ENCODE measurements around the gene NID1. TPM values are rescaled to one million over a fixed set of nuclear protein-coding genes. Genes with fewer than 3 reads are reported as not detected.
"Not testable (repeated sequence)": the region's sequence is repeated elsewhere in the genome, so short reads cannot be mapped to it uniquely, and the experiment has no call there.

NID1 gene
- total and polyA plus RNA-seq, 8 donors: 3.6 to 28.2 (median 8.7) TPM

DNA sequence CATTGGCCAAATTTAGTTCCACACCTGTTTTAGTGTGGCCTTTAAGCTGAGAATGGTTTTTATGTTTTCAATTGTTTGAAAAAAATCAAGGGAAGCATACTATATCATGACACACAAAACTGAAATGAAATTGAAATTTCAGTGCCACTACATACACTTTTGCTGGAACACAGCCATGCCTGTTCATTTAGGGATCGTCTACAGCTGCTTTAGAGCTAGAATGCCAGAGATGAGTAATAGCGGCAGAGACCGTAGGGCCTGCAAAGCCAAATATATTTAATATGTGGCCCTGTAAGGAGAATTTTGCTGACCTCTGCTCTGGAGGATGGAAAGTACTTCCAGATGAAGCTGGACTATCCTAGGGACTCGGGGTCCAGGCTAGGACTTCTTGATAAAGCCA, 135.7 kb downstream of the NID1 start:
- no peak overlapping the region for H3K4me3 ChIP-seq
- FAIRE-seq (no peak), DNase-seq (no peak), ATAC-seq (no peak)
- H3K9me3 ChIP-seq: no peaks in the 10 kb centered on the region
- no peaks in the 10 kb centered on the region for H3K27me3 ChIP-seq
- no peaks in the 10 kb centered on the region for H3K36me3 ChIP-seq
- WGBS, 2 donors: 74 to 79% methylated on average over 4 of the region's 4 CpGs
- intact Hi-C loops (cut with DNase I): no loop called here
- no peak overlapping the region for H3K27ac ChIP-seq
- TF ChIP-seq, protein P1, sequence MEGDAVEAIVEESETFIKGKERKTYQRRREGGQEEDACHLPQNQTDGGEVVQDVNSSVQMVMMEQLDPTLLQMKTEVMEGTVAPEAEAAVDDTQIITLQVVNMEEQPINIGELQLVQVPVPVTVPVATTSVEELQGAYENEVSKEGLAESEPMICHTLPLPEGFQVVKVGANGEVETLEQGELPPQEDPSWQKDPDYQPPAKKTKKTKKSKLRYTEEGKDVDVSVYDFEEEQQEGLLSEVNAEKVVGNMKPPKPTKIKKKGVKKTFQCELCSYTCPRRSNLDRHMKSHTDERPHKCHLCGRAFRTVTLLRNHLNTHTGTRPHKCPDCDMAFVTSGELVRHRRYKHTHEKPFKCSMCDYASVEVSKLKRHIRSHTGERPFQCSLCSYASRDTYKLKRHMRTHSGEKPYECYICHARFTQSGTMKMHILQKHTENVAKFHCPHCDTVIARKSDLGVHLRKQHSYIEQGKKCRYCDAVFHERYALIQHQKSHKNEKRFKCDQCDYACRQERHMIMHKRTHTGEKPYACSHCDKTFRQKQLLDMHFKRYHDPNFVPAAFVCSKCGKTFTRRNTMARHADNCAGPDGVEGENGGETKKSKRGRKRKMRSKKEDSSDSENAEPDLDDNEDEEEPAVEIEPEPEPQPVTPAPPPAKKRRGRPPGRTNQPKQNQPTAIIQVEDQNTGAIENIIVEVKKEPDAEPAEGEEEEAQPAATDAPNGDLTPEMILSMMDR (IDR thresholded peaks at IDR 0.05): no peak
- H3K4me1 ChIP-seq: no peaks in the 10 kb centered on the region

DNA sequence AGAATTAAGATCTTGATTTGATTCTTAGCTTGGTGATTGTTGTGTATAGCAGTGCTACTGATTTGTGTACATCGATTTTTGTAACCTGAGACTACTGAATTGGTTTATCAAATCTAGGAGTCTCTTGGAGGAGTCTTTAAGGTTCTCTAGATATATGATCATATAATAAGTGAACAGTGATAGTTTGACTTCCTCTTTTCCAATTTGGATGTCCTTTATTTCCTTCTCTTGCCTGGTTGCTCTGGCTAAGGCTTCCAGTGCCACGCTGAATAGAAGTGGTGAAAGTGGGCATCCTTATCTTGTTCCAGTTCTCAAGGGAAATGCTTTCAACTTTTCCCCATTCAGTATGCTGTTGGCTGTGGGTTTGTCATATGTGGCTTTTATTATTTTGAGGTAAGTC, 136.7 kb downstream of the NID1 start:
- H3K36me3 ChIP-seq: no peaks in the 10 kb centered on the region
- DNase-seq (no peak), FAIRE-seq (no peak), ATAC-seq (no peak)
- H3K4me1 ChIP-seq: no peaks in the 10 kb centered on the region
- H3K27ac ChIP-seq: no peak overlapping the region
- intact Hi-C loops (cut with DNase I): no loop called here
- TF ChIP-seq, protein P1 (IDR thresholded peaks at IDR 0.05): no peak
- no peaks in the 10 kb centered on the region for H3K9me3 ChIP-seq
- WGBS, 2 donors: 78 to 83% methylated on average over 2 of the region's 2 CpGs
- H3K27me3 ChIP-seq: no peaks in the 10 kb centered on the region
- H3K4me3 ChIP-seq: no peak overlapping the region

DNA sequence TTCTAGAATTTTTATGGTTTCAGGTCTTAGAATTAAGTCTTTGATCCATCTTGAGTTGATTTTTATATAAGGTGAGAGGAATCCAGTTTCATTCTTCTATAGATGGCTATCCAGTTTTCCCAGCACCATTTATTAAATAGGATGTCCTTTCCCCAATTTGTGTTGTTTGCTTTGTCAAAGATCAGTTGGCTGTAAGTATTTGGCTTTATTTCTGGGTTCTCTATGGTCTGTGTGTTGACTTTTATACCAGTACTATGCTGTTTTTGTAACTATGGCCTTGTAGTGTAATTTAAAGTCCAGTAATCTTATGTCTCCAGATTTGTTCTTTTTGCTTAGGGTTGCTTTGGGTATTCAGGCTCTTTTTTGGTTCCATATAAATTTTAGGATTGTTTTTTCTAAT, 137.3 kb downstream of the NID1 start:
- H3K4me3 ChIP-seq; ATAC-seq; H3K36me3 ChIP-seq; H3K9me3 ChIP-seq; FAIRE-seq; H3K27me3 ChIP-seq; H3K4me1 ChIP-seq; H3K27ac ChIP-seq; intact Hi-C loops (cut with DNase I); DNase-seq: not testable (repeated sequence)

Other genes with a start within 250 kb of the NID1 start
- 10 to 100 TPM in 3 of 6 donors, 1 to 10 TPM in 3; 8.1 to 13.7 (median 9.7) TPM for gene LYST, start 198.2 kb downstream of the NID1 start, total RNA-seq
- 1 to 10 TPM; 4.3 to 5.2 TPM for gene LYST, start 198.2 kb downstream of the NID1 start, polyA plus RNA-seq
- gene GPR137B, start 77.4 kb upstream of the NID1 start, total RNA-seq: 1 to 10 TPM; 1.1 to 9.8 (median 2.6) TPM
- 1 to 10 TPM in 1 of 2 donors, under 1 TPM in 1; 0.95 to 4.3 TPM for gene GPR137B, start 77.4 kb upstream of the NID1 start, polyA plus RNA-seq
- gene ERO1B, start 216.9 kb upstream of the NID1 start, total RNA-seq: 100 to 1,000 TPM in 3 of 6 donors, 10 to 100 TPM in 3; 94.9 to 153 (median 100) TPM
- 100 to 1,000 TPM in 1 of 2 donors, 10 to 100 TPM in 1; 84.5 to 225 TPM for gene ERO1B, start 216.9 kb upstream of the NID1 start, polyA plus RNA-seq

Measured in pancreas (tissue), 10 donors.